Stimulated activated naive CD4-positive, alpha-beta T cell treated with Interleukin-2 at 50 U/mL for 16 hours (primary cell): ENCODE data around the gene NUDT5.
"Not testable (repeated sequence)": the region's sequence is repeated elsewhere in the genome, so short reads cannot be mapped to it uniquely, and the experiment has no call there.

ENCODE experiments used
- DNase-seq: peaks from one replicate; lab custom pipeline; 2025; lab: John Stamatoyannopoulos, UW

The NUDT5 gene

GRCh38 chr10:12205082-12205481, 9.4 kb upstream of the NUDT5 start:
- no peak for DNase-seq

DNA sequence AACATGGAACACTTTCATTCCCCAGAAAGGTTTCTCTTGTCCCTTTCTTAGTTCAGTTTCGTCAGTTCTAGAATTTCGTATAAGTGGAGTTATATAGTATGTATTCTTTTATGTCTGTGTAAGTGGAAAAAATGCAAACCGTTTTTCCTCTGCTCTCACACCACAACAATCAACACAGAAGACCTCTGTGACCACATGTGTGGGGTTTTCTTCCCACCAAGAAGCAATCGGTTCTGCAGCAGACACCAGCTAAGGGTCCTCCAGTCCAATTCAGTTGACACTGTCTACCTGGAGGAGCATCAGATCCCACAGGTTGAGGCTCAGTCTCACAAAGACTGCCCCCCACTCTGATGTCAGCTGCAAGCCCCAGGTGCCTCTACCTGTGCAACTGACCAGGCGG, 6.5 kb upstream of the NUDT5 start:
- DNase-seq, result no peak

- DNase-seq, result no peak
Observed at GRCh38 chr10:12201543-12201942, 5.9 kb upstream of the NUDT5 start.

GRCh38 chr10:12200850-12201249, 5.2 kb upstream of the NUDT5 start:
- DNase-seq, result no peak

DNA sequence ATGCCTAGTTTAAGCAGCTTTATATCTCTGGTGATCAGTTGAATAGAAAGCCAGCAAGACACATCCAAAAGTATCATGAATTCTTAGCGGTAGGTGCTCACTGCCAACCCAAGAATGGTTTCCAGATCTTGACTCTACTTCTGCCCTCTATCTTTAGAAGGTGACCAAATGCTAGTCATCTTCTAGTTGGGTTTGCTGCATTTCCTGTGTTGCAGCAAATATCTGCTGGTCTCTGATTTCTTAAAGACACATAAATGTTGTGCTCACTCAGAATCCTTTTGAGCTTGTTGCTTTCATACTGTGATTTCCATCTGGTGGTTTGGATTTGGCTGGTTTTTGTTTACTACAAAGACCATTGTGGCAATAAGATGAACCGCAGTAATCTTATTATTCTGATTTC, 2.5 kb upstream of the NUDT5 start:
- DNase-seq, result no peak

DNA sequence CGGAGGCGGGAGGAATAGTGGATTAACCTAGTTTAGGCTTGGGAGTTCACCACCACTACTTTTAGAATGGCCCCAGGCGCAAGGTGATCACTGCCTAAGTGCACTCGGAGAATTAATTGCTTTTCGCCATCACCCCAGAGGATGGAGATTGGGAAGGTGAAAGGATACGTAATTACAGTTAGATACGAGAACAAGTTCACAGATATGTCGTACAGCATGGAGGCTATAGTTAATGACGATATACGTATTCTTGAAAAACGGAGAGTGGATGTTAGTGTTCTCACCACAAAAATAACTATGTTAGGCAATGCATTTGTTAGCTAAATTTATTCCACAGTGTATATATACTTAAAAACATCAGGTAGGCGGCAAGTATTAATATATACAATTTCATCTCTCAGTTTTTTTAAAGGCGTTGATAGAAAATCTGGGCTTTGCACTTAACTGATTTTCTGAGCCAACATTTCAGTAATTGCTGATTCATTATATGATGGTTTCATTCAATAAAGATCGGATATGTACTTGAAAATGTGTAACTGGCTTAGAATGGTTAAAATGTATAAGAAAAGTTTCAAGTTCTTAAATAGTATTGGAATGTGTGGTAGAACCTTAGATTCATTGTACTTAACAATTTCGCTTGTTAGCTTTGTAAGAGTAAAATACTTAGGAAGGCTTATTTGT, 980 bp upstream of the NUDT5 start:
- peak; percentile 26 for DNase-seq

GRCh38 chr10:12195281-12195602, 449 bp downstream of the NUDT5 start:
- DNase-seq, result no peak

DNA sequence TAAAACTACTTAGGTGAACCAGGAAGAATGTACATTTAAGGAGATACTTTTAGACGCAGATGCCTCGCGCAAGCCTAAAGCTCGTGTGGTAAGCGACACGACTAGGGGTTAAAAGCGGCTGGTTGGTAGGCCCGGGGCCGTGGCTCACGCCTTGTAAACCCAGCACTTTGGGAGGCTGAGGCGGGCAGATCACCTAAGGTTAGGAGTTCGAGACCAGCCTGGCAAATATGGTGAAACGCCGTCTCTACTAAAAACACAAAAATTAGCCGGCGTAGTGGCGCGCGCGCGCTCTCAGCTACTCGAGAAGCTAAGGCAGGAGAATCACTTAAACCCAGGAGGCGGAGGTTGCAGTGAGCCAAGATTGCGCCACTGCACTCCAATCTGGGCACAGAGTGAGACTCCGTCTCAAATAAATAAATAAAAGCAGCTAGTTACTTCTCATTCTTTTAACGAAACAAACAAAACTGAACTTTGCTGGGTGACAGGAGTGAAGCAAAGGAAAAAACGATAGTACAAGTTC, 879 bp downstream of the NUDT5 start:
- DNase-seq, result peak; percentile 8

- no peak for DNase-seq
Observed at GRCh38 chr10:12193193-12193592, 2.5 kb downstream of the NUDT5 start.

DNA sequence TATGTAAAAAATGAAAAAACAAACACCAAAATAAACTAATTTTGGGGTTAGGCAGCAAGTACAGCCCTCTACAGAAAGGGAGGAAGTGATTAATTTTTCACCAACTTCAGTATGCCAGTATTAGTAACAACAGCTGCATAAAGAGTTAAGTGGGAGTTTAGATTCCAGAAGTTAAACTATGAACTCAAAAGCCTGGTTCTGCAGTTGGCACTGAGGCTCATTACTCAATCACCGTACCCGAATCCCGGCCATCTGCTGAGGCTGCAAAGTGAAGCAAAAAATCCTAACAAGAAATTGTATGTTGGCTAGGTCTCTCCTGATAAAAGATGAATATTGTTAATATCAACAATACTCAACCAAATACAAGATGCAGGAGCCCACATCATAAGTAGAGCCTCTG, 4.0 kb downstream of the NUDT5 start:
- DNase-seq, result no peak

DNA sequence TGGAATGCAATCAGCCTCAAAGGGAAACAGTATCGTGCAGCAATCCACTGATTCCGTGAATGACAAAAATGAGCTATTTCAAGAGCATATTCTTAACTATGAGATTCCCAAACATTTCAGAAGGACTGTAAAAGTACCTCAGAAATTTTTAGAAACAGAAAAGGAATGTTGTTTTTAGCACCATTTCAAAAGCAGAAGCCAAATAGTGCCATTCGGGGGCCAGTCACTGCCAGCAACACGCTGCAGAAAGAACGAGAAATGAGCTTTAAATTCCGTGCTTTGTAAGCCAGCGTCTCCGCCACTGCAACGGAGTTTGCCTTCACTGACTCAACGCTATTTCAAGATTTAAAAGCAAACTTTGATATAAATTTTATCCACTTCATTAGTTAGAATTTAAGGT, 6.3 kb downstream of the NUDT5 start:
- no peak for DNase-seq

GRCh38 chr10:12188656-12189055, 7.0 kb downstream of the NUDT5 start:
- no peak for DNase-seq

DNA sequence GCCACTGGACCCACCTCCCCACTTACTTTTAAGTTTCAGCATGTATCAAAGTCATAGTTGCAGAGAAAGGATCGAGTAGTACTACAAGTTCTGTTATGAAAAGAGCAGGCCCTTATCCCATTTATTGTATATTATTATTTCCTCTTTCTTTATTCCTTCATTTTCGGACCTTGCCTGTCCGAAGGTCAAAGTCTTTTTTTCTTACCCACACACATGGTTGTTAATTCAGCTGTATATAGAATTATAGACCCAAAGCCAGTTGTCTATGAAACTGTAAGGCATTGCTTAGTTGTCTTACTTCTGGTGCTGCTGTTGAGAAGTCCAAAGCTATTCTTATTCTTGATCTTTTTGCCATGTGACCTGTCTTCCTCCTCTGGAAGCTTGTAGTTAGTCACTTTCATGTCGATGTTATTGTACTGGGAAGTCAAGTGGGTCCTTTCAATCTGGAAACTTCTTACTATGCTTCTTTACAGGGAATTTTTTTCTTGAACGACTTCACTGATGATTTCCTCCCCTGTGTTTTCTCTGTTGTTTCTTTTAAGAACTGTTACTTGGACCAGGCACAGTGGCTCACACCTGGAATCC, 8.3 kb downstream of the NUDT5 start:
- DNase-seq, result no peak

DNA sequence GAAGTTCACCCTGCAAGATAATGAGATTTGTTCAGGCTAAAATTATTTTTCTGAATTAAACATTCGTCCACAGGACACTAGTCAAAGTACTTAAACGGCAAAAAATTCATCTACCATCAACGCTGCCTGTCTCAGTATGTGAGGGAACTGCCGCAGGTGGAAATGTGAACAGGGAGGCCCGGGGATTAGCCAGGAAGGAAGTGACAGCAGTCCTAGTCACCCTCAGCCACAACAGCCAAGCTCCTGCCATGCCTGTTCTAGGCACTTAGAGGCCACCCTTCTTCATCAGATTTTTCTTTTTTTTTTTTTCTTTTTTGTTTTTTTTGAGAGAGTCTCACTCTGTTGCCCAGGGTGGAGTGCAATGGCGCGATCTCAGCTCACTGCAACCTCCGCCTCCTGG, 9.4 kb downstream of the NUDT5 start:
- DNase-seq, result peak; percentile 15

DNA sequence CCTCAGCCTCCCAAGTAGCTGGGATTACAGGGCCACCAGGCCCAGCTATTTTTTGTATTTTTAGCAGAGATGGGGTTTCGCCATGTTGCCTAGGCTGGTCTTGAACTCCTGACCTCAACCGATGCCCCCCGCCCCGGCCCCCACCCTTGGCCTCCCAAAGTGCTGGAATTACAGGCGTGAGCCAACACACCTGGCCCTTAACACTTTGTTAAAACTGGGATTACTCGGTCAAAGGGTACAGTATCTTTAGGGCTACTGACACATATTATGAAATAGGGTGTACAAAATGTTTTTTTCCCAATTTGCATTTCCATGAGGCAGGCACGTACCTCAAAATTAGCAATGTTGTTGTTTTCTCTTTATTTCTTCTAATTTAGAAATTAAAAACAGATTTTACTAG, 11.5 kb downstream of the NUDT5 start:
- no peak for DNase-seq

DNA sequence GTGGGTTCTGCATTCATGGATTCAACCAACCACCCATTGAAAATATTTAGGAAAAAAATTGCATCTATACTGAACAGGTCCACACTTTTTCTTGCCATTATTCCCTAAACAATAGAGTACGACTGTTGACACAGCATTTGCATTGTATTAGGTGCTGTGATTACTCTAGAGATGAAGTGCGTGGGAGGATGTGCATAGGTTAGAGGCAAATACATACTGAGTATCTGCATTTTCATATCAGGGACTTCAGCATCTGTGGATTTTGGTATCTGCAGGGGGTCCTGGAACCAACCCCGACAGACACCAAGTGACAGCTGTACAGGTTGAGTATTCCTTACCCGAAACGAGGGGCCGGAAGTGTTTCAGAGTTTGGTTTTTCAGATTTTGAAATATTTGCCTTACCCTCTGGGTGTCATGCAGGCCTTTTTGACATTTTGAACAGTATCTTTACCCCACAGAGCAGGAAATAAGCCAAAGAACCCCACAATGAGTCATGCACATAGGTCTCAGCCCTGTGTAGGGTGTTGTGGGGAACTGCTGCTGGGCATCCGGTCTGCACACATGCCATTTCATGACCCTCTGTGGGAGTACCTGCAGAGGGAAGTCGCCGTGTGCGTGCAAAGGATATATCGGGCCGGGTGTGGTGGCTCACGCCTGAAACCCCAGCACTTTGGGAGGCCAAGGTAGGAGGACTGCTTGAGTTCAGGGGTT, 14.5 kb downstream of the NUDT5 start:
- peak; percentile 75 for DNase-seq

GRCh38 chr10:12180221-12180974, 15.3 kb downstream of the NUDT5 start:
- no peak for DNase-seq

- DNase-seq, result no peak
Observed at GRCh38 chr10:12179606-12180170, 16.0 kb downstream of the NUDT5 start.

DNA sequence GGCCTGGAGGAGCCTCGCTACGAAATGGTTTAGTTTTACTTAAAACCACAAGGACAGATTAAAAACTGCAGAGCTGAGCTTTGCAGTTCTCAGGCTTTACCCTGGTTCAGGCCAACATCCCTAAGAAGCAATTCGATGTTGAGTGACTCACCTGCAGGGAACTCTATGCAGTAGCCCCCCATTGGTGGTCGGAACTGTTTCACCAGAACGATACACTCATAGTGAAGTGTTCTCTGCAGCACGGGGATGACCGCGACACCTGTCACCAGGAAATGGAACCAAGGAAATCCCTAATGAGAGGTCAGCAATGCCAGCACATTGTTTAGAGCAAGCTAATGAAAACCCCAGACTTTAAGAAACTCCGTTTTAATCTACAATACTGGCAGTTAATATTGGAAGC, 18.0 kb downstream of the NUDT5 start:
- DNase-seq, result no peak

DNA sequence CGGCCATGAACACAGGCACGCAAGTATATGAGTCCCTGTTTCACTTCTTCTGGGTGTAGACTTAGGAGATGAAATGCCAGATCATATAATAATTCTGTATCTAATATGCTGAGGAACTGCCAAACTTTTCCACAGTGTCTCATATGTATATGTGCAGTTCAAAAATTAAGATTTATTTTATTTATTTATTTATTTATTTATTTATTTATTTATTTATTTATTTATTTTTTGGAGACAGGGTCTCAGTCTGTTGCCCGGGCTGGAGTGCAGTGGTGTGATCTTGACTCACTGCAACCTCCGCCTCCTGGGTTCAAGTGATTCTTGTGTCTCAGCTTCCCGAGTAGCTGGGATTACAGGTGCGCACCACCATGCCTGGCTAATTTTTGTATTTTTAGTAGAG, 24.2 kb downstream of the NUDT5 start:
- DNase-seq, result not testable (repeated sequence)

GRCh38 chr10:12165999-12166775, 29.5 kb downstream of the NUDT5 start:
- DNase-seq, result no peak

GRCh38 chr10:12165036-12165435, 30.7 kb downstream of the NUDT5 start:
- DNase-seq, result no peak
